SK-N-MC (cell line): ENCODE data around the gene MCF2L.

ENCODE experiments used
- EZH2 ChIP-seq: fragments of 200-600 bp; sonication (generic); IDR thresholded peaks from one replicate; pipeline ENCODE4 v1.6.1; 2017; ENCODE audit warnings: antibody characterized with exemption
- FOXP2 ChIP-seq: optimal IDR thresholded peaks from 2 replicates; pipeline ENCODE3; 2011; ENCODE audit warnings: mild to moderate bottlenecking, moderate library complexity; ENCODE audit not compliant: insufficient read depth; ENCODE audit errors: extremely low read length, control extremely low read depth
- POLR2AphosphoS5 ChIP-seq: IDR thresholded peaks from 2 replicates; pipeline ENCODE4 v1.6.1; 2012; ENCODE audit warnings: mild to moderate bottlenecking, low read depth, low read length, borderline replicate concordance

- TF ChIP-seq POLR2AphosphoS5 (no peak), EZH2 (no peak), FOXP2 (no peak)
These were observed 35.4 kb upstream of the MCF2L start for GRCh38 chr13:112933649-112934048.
